PC-3 (cell line): Measurements from ENCODE around the gene CNNM3.

ENCODE experiments used
- EZH2 ChIP-seq: fragments of 300-600 bp; sonication (generic); IDR thresholded peaks from one replicate; pipeline ENCODE4 v1.6.1; 2017; ENCODE audit warnings: antibody characterized with exemption, mild to moderate bottlenecking, low read length; ENCODE audit not compliant: unreplicated experiment
- EZH2phosphoT487 ChIP-seq: fragments of 300-600 bp; sonication (generic); IDR thresholded peaks from 2 replicates; pipeline ENCODE4 v1.6.1; 2018; ENCODE audit warnings: mild to moderate bottlenecking, antibody characterized with exemption, low read length, borderline replicate concordance
- TF ChIP-seq, protein P1 (sequence below): fragments of 300-600 bp; sonication (generic); conservative IDR thresholded peaks from 2 replicates; pipeline ENCODE4 v1.5.1; 2017; ENCODE audit warnings: antibody characterized with exemption, low read depth, mild to moderate bottlenecking, low read length

DNA sequence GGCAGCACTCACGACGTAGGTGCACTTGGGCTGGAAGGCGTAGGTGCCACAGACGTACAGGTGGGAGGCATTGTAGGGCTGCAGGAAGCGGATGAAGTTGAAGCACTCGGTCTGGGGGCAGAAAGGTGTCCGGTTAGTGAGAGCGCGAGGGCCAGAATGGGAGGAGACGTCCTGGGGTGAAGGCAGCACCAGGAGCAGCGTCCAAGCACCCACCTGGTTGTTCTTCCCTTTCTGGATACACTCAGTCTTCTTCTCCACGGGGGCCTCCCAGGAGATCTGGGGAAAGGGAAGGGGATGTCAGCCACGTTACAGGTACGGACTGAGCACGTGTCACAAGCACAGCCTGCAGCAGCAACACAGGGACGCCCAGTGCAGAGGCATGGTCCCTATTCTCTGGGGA lies 49.6 kb downstream of the CNNM3 start:
- TF ChIP-seq, protein P1, sequence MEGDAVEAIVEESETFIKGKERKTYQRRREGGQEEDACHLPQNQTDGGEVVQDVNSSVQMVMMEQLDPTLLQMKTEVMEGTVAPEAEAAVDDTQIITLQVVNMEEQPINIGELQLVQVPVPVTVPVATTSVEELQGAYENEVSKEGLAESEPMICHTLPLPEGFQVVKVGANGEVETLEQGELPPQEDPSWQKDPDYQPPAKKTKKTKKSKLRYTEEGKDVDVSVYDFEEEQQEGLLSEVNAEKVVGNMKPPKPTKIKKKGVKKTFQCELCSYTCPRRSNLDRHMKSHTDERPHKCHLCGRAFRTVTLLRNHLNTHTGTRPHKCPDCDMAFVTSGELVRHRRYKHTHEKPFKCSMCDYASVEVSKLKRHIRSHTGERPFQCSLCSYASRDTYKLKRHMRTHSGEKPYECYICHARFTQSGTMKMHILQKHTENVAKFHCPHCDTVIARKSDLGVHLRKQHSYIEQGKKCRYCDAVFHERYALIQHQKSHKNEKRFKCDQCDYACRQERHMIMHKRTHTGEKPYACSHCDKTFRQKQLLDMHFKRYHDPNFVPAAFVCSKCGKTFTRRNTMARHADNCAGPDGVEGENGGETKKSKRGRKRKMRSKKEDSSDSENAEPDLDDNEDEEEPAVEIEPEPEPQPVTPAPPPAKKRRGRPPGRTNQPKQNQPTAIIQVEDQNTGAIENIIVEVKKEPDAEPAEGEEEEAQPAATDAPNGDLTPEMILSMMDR, result no peak
- TF ChIP-seq EZH2 (no peak), EZH2phosphoT487 (no peak)
